OCI-LY1 (cell line): Measurements from ENCODE around the gene ABCA4.

Experiments used
- EZH2 ChIP-seq: fragments of 200-600 bp; sonication (generic), shearing (Covaris generic); IDR thresholded peaks from 2 replicates; pipeline ENCODE4 v1.8.0; 2017; ENCODE audit warnings: borderline replicate concordance, mixed run types, mild to moderate bottlenecking, antibody characterized with exemption, low read length, moderate library complexity, mixed read lengths
- TF ChIP-seq, protein P1 (sequence below): fragments of 200-600 bp; sonication (generic), shearing (Covaris generic); IDR thresholded peaks from 2 replicates; pipeline ENCODE4 v1.5.1; 2017; ENCODE audit warnings: mild to moderate bottlenecking, antibody characterized with exemption, low read length, moderate library complexity, mixed read lengths

- no peak for TF ChIP-seq EZH2
- TF ChIP-seq, protein P1, sequence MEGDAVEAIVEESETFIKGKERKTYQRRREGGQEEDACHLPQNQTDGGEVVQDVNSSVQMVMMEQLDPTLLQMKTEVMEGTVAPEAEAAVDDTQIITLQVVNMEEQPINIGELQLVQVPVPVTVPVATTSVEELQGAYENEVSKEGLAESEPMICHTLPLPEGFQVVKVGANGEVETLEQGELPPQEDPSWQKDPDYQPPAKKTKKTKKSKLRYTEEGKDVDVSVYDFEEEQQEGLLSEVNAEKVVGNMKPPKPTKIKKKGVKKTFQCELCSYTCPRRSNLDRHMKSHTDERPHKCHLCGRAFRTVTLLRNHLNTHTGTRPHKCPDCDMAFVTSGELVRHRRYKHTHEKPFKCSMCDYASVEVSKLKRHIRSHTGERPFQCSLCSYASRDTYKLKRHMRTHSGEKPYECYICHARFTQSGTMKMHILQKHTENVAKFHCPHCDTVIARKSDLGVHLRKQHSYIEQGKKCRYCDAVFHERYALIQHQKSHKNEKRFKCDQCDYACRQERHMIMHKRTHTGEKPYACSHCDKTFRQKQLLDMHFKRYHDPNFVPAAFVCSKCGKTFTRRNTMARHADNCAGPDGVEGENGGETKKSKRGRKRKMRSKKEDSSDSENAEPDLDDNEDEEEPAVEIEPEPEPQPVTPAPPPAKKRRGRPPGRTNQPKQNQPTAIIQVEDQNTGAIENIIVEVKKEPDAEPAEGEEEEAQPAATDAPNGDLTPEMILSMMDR: no peak
Measured at GRCh38 chr1:94009304-94009703, 111.6 kb downstream of the ABCA4 start.
